ENCODE data around the gene NBAS.

The NBAS gene

DNA sequence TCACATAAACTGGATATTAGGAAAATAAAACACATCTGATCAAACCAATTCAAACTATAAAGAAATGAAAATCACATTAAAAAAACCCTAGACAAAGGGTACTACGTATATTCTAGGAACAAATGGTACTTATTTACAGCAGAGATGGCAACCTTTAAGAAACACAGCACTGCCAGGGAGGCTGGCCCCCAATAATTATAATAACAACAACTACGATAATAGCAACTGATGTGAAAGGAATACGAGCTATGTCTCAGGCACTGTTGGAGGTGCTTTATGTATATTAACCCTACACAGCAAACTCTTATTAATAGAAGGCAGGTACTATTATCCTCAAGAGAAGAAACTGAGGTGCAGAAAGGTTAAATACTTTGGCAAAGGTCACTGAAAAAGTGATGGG is 193.9 kb downstream of the NBAS start:
- H3K27me3 ChIP-seq (ENCODE audit: control insufficient read depth in 1 of 2, insufficient read depth in 2 of 2, low read length in 2 of 2), result no peaks in the 10 kb centered on the region
- peaks cover 7% of the 10 kb centered on the region for H3K36me3 ChIP-seq (ENCODE audit: insufficient read depth, low read length)
- H3K27ac ChIP-seq (ENCODE audit: low read depth, low read length), result no peak overlapping the region
- no peak overlapping the region for H3K9ac ChIP-seq (ENCODE audit: low read length)
- no peak overlapping the region for H3K4me3 ChIP-seq (ENCODE audit: low read depth in 1 of 2, low read length in 2 of 2)
- H3K4me1 ChIP-seq (ENCODE audit: insufficient read depth, low read length), result no peaks in the 10 kb centered on the region
- H3K9me3 ChIP-seq (ENCODE audit: low read length), result no peaks in the 10 kb centered on the region

DNA sequence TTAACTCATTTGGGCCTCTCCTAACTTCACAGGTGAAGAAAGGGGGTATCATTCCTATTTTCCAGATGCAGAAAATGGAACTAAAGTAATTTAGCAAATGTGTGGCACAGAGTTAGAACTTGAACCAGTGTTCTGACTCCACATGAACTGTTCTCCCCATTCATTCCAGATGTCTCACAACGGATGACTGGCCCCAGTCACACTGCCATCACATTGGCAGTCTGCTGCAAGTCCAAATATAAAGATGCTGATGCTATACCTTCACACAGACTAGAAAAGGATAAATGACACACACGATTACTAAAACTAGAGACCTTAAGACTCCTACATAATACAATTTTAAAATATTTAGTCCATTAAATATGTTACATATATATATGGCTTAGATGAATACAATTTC is 195.7 kb downstream of the NBAS start:
- Histone ChIP-seq H3K27ac (ENCODE audit: low read depth, low read length) (no peak overlapping the region), H3K9ac (ENCODE audit: low read length) (no peak overlapping the region), H3K27me3 (ENCODE audit: control insufficient read depth in 1 of 2, insufficient read depth in 2 of 2, low read length in 2 of 2) (no peaks in the 10 kb centered on the region), H3K4me1 (ENCODE audit: insufficient read depth, low read length) (no peaks in the 10 kb centered on the region), H3K36me3 (ENCODE audit: insufficient read depth, low read length) (peaks cover 7% of the 10 kb centered on the region), H3K9me3 (ENCODE audit: low read length) (no peaks in the 10 kb centered on the region), H3K4me3 (ENCODE audit: low read depth in 1 of 2, low read length in 2 of 2) (no peak overlapping the region)

DNA sequence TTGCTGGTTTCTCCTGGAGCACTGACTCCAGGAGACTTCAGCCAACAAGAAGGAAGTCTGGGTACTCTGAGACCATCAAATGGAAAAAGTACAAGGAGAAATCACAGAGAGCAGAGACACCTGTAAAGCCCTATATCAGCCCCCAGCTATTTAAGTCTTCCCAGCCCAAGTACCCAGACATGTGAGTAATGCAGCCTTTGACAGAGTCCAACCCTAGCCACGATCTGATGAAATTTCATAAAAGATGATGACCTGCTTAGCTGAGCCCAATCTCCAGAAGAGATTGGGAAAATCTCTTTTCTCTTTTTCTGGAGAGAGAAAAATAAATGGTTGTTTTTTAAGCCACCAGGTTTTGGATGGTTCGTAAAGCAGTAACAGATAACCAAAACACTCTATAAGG is 196.6 kb downstream of the NBAS start:
- H3K9me3 ChIP-seq (ENCODE audit: low read length), result no peaks in the 10 kb centered on the region

DNA sequence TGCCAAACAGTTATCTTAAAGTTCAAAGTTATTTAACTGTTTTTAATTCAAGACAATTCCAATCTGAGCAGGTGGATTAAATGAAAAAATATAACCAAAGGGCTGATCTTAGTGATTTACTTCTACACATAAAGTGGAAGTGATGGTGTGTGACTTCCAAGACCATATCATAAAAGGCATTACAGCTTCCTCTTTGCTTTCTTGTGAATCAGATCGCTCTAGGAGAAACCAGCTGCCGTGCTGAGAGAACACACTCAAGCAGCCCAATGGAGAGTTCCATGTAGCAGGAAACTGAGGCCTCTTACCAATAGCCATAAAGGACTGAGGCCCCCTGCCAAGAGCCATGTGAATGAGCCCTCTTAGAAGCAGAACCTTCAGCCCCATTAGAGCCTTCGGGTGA is 197.4 kb downstream of the NBAS start:
- Histone ChIP-seq H3K27me3 (ENCODE audit: control insufficient read depth in 1 of 2, insufficient read depth in 2 of 2, low read length in 2 of 2) (no peaks in the 10 kb centered on the region), H3K36me3 (ENCODE audit: insufficient read depth, low read length) (peaks cover 7% of the 10 kb centered on the region), H3K4me3 (ENCODE audit: low read depth in 1 of 2, low read length in 2 of 2) (no peak overlapping the region), H3K9ac (ENCODE audit: low read length) (no peak overlapping the region), H3K9me3 (ENCODE audit: low read length) (no peaks in the 10 kb centered on the region), H3K4me1 (ENCODE audit: insufficient read depth, low read length) (no peaks in the 10 kb centered on the region), H3K27ac (ENCODE audit: low read depth, low read length) (no peak overlapping the region)

More for the DNA sequence above, 196.6 kb downstream of the NBAS start:
- Histone ChIP-seq H3K9ac (ENCODE audit: low read length) (no peak overlapping the region), H3K27ac (ENCODE audit: low read depth, low read length) (no peak overlapping the region), H3K27me3 (ENCODE audit: control insufficient read depth in 1 of 2, insufficient read depth in 2 of 2, low read length in 2 of 2) (no peaks in the 10 kb centered on the region), H3K4me1 (ENCODE audit: insufficient read depth, low read length) (no peaks in the 10 kb centered on the region), H3K36me3 (ENCODE audit: insufficient read depth, low read length) (peaks cover 7% of the 10 kb centered on the region), H3K4me3 (ENCODE audit: low read depth in 1 of 2, low read length in 2 of 2) (no peak overlapping the region)

DNA sequence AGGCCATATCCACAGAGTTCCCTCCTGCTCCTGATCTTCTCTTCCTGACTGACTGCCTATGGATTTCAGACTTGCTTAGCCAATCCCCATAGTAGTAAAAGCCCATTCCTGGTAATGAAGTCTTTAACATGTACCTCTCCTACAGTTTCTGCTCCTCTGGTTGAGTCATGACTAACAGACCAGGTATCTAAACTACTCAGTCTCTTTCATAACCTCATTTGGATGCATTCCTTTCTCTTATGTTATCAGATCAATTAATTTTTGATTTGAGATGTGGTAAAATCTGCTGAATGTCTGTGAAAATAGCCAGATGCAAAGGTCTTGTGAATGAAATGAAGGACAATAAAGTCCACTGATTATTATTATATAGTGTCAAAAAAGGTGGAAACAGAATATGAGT is 198.0 kb downstream of the NBAS start:
- Histone ChIP-seq H3K9me3 (ENCODE audit: low read length) (no peaks in the 10 kb centered on the region), H3K36me3 (ENCODE audit: insufficient read depth, low read length) (peaks cover 7% of the 10 kb centered on the region), H3K4me3 (ENCODE audit: low read depth in 1 of 2, low read length in 2 of 2) (no peak overlapping the region), H3K27me3 (ENCODE audit: control insufficient read depth in 1 of 2, insufficient read depth in 2 of 2, low read length in 2 of 2) (no peaks in the 10 kb centered on the region), H3K27ac (ENCODE audit: low read depth, low read length) (no peak overlapping the region), H3K4me1 (ENCODE audit: insufficient read depth, low read length) (no peaks in the 10 kb centered on the region), H3K9ac (ENCODE audit: low read length) (no peak overlapping the region)

DNA sequence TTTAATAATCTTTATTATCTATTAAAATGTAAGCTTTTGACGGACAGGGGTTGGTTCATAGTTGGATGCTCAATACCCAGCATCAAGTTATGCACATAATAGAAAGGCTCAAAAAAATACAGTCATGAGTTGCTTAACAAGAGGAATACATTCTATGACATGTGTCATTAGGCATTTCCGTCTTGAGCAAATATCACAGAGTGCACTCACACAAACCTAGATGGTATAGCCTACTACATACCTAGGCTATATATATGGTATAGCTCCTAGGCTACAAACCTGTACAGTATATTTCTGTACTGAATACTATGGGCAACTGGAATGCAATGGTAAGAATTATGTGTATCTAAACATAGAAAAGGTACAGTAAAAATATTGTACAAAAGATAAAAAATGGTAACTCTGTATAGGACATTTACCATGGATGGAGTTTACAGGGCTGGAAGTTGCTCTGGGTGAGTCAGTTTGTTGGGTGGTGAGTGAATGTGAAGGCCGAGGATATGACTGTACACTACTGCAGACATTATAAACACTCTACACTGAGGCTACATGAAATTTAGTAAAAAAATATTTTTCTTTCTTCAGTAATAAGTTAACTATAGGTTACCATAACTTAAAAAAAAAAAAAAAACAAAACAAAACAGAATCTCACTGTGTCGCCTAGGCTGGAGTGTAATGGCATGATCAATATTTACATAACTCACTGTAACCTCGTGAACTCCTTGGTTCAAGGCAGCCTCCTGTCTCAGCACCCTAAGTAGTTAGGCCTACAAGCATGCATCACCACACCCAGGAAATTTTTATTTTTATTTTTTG is 201.2 kb downstream of the NBAS start:
- Histone ChIP-seq H3K27ac (ENCODE audit: low read depth, low read length) (no peak overlapping the region), H3K9me3 (ENCODE audit: low read length) (no peaks in the 10 kb centered on the region), H3K9ac (ENCODE audit: low read length) (no peak overlapping the region), H3K4me1 (ENCODE audit: insufficient read depth, low read length) (no peaks in the 10 kb centered on the region), H3K27me3 (ENCODE audit: control insufficient read depth in 1 of 2, insufficient read depth in 2 of 2, low read length in 2 of 2) (no peaks in the 10 kb centered on the region), H3K36me3 (ENCODE audit: insufficient read depth, low read length) (peaks cover 13% of the 10 kb centered on the region), H3K4me3 (ENCODE audit: low read depth in 1 of 2, low read length in 2 of 2) (no peak overlapping the region)

DNA sequence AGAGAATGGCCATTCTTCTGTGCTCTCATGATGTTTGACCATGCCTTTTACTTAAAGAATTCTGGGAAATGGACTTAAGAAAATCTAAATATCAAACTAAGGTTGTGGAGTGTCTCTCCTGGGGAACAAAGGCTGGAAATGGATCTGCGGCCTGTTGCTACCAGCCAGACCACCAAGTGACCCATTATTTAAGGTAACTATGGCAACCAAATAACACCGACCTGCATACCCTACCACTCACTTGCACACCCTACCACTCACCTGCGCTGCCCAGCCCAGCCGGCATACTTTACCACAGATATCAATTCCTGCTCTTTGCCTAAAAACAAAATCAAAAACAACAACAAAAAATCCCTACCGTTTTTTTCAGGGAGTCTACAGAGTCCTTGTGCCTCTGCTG is 203.2 kb downstream of the NBAS start:
- Histone ChIP-seq H3K4me1 (ENCODE audit: insufficient read depth, low read length) (no peaks in the 10 kb centered on the region), H3K27me3 (ENCODE audit: control insufficient read depth in 1 of 2, insufficient read depth in 2 of 2, low read length in 2 of 2) (no peaks in the 10 kb centered on the region), H3K9ac (ENCODE audit: low read length) (no peak overlapping the region), H3K4me3 (ENCODE audit: low read depth in 1 of 2, low read length in 2 of 2) (no peak overlapping the region), H3K36me3 (ENCODE audit: insufficient read depth, low read length) (peaks cover 18% of the 10 kb centered on the region), H3K27ac (ENCODE audit: low read depth, low read length) (no peak overlapping the region), H3K9me3 (ENCODE audit: low read length) (no peaks in the 10 kb centered on the region)

DNA sequence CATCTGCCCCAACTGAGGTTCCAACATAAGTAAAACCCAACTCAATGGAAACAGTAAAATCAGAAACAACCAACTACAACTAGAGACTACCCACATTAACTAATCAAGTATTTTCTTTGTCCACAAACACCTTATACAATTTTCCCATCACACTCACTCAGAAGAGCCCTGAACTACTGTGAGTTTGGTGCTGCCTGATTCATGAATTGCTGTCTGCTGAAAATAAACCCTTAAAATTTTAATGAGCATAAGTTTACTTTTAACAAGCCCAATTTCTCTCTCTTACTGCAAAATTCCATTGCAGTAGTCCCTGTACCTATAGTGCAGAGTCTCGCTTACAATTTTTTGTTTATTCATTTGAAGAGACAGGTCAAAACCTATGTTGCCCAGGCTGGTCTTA is 203.9 kb downstream of the NBAS start:
- Histone ChIP-seq H3K4me3 (ENCODE audit: low read depth in 1 of 2, low read length in 2 of 2) (no peak overlapping the region), H3K9me3 (ENCODE audit: low read length) (no peaks in the 10 kb centered on the region), H3K36me3 (ENCODE audit: insufficient read depth, low read length) (peaks cover 24% of the 10 kb centered on the region)

DNA sequence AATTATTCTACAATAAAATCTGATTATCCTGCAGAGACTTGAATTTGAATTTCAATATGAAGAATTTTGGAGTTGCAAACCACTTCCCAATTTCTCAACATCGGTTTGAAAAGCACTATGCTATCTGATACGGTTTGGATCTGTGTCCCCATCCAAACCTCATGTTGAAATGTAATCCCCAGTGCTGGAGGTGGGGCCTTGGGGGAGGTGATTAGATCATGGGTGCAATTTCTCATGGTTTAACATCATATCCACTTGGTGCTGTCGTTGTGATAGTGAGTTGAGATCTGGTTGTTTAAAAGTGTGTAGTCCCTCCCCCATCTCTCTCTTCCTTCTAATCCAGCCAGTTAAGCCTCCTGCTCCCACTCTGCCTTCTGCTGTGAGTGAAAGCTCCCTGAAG is 205.7 kb downstream of the NBAS start:
- peaks cover 34% of the 10 kb centered on the region for H3K36me3 ChIP-seq (ENCODE audit: insufficient read depth, low read length)
- no peak overlapping the region for H3K4me3 ChIP-seq (ENCODE audit: low read depth in 1 of 2, low read length in 2 of 2)
- no peak overlapping the region for H3K27ac ChIP-seq (ENCODE audit: low read depth, low read length)

More for the DNA sequence above, 203.9 kb downstream of the NBAS start:
- no peak overlapping the region for H3K9ac ChIP-seq (ENCODE audit: low read length)
- no peak overlapping the region for H3K27ac ChIP-seq (ENCODE audit: low read depth, low read length)
- no peaks in the 10 kb centered on the region for H3K27me3 ChIP-seq (ENCODE audit: control insufficient read depth in 1 of 2, insufficient read depth in 2 of 2, low read length in 2 of 2)
- no peaks in the 10 kb centered on the region for H3K4me1 ChIP-seq (ENCODE audit: insufficient read depth, low read length)

DNA sequence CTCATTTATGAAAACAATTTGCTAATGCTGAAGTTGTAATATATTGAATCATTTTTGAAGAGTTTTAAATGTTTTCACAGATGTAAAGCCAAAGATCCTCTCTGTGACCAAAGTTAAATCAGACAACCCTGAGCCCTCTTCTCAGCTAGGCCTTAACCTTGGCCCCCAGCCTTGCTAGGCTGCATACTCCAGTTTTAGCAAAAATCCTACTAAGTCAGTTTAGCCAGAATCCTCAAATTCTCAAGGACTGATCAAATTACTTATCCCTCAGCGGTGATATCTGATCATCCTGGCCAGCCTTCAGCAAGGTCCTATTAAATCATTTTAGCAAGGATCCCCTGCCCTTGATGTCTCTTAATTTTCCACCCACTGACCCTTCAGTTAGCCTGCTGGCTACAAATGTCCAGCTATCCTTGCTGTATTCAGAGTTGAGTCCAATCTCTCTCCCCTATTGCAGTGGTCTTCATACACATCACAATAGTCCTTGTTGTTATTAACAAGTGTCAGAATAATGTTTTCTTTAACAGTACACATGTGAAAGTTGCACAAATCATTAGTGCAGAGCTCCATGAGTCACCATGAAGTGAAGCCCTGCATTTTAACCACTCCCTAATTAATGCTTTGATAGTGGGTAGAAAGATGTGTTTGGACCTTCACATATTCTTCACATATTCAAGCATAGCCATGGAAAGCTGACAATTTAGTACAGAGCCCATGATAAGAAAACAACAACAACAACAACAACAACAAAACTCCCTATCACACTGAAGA is 206.4 kb downstream of the NBAS start:
- Histone ChIP-seq H3K9ac (ENCODE audit: low read length) (no peak overlapping the region), H3K4me3 (ENCODE audit: low read depth in 1 of 2, low read length in 2 of 2) (no peak overlapping the region), H3K4me1 (ENCODE audit: insufficient read depth, low read length) (no peaks in the 10 kb centered on the region), H3K27ac (ENCODE audit: low read depth, low read length) (no peak overlapping the region), H3K9me3 (ENCODE audit: low read length) (no peaks in the 10 kb centered on the region), H3K27me3 (ENCODE audit: control insufficient read depth in 1 of 2, insufficient read depth in 2 of 2, low read length in 2 of 2) (no peaks in the 10 kb centered on the region), H3K36me3 (ENCODE audit: insufficient read depth, low read length) (peaks cover 34% of the 10 kb centered on the region)

More for the DNA sequence above, 205.7 kb downstream of the NBAS start:
- Histone ChIP-seq H3K9me3 (ENCODE audit: low read length) (no peaks in the 10 kb centered on the region), H3K4me1 (ENCODE audit: insufficient read depth, low read length) (no peaks in the 10 kb centered on the region), H3K27me3 (ENCODE audit: control insufficient read depth in 1 of 2, insufficient read depth in 2 of 2, low read length in 2 of 2) (no peaks in the 10 kb centered on the region), H3K9ac (ENCODE audit: low read length) (no peak overlapping the region)

DNA sequence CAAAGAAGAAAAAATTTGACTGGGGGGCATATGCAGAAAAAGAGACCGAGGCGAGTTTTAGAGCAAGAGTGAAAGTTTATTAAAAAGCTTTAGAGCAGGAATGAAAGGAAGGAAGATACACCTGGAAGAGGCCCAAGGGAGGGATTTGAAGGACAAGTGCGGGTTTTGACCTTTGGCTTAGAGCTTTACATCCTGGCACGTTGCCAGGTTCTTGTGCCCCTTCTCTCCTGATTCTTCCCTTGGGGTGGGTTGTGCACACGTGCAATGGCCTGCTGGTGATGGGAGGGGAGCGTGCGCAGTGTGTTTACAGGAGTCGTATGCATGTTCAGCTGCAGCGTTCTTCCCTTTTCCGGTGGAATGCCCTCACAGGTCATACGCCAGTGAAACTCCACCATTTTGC is 208.8 kb downstream of the NBAS start:
- Histone ChIP-seq H3K4me1 (ENCODE audit: insufficient read depth, low read length) (no peaks in the 10 kb centered on the region), H3K36me3 (ENCODE audit: insufficient read depth, low read length) (peaks cover 34% of the 10 kb centered on the region), H3K27me3 (ENCODE audit: control insufficient read depth in 1 of 2, insufficient read depth in 2 of 2, low read length in 2 of 2) (no peaks in the 10 kb centered on the region), H3K9me3 (ENCODE audit: low read length) (no peaks in the 10 kb centered on the region), H3K4me3 (ENCODE audit: low read depth in 1 of 2, low read length in 2 of 2) (no peak overlapping the region), H3K9ac (ENCODE audit: low read length) (no peak overlapping the region), H3K27ac (ENCODE audit: low read depth, low read length) (no peak overlapping the region)
